Osteoblast (primary cell): ENCODE data around the gene HCFC1. TPM values are rescaled to one million over a fixed set of nuclear protein-coding genes. Genes with fewer than 3 reads are reported as not detected.

Source experiments
- DNase-seq: peaks from one replicate; pipeline ENCODE4 v3.0.0; 2011; ENCODE audit warnings: low spot score, mixed read lengths; ENCODE audit not compliant: insufficient read length; ENCODE audit errors: missing footprints
- H2AFZ ChIP-seq: 2 replicates; pipeline ENCODE4 v1.6.0; 2011; ENCODE audit warnings: mild to moderate bottlenecking, low read length
- H3K27ac ChIP-seq: 2 replicates; pipeline ENCODE4 v1.5.1; 2011; ENCODE audit warnings: mild to moderate bottlenecking, low read depth, low read length, moderate library complexity
- H3K27me3 ChIP-seq: 2 replicates; pipeline ENCODE4 v1.6.0; 2012; ENCODE audit warnings: mild to moderate bottlenecking, control low read depth, inconsistent platforms, low read length, moderate library complexity; ENCODE audit not compliant: insufficient read depth
- H3K36me3 ChIP-seq: 2 replicates; pipeline ENCODE4 v1.5.1; 2011; ENCODE audit warnings: mild to moderate bottlenecking, low read length, control low read depth, moderate library complexity; ENCODE audit not compliant: insufficient read depth
- H3K4me1 ChIP-seq: 2 replicates; pipeline ENCODE4 v1.5.1; 2011; ENCODE audit warnings: mild to moderate bottlenecking, low read length, control low read depth, moderate library complexity; ENCODE audit not compliant: insufficient read depth
- H3K4me2 ChIP-seq: 2 replicates; pipeline ENCODE4 v1.6.0; 2011; ENCODE audit warnings: mild to moderate bottlenecking, low read length; ENCODE audit not compliant: insufficient read depth
- H3K4me3 ChIP-seq: fragments of 200-600 bp; sonication (generic); 3 replicates; pipeline ENCODE4 v1.5.1; 2012; ENCODE audit warnings: mild to moderate bottlenecking, low read length, inconsistent platforms; ENCODE audit not compliant: insufficient read depth
- H3K79me2 ChIP-seq: 2 replicates; pipeline ENCODE4 v1.6.0; 2012; ENCODE audit warnings: mild to moderate bottlenecking, low read length, control low read depth, inconsistent platforms; ENCODE audit not compliant: insufficient read depth
- H3K9me3 ChIP-seq: 2 replicates; pipeline ENCODE4 v1.5.1; 2011; ENCODE audit warnings: low read depth, low read length, control low read depth
- H4K20me1 ChIP-seq: 2 replicates; pipeline ENCODE4 v1.6.0; 2012; ENCODE audit warnings: mild to moderate bottlenecking, low read length, control low read depth; ENCODE audit not compliant: insufficient read depth
- total RNA-seq: library from RNA; depleted of rRNA; stranded (reverse); fragments of >200 nt; gene quantifications from 2 replicates; pipeline ENCODE4 v1.2.3, GENCODE V29; 2012
- TF ChIP-seq, protein P1 (sequence below): IDR thresholded peaks from 2 replicates; pipeline ENCODE4 v1.5.1; 2011; ENCODE audit warnings: mild to moderate bottlenecking, low read depth, low read length, moderate library complexity; ENCODE audit errors: extremely low read depth

Gene HCFC1
- total RNA-seq, 1 donor: 24.6 TPM

DNA sequence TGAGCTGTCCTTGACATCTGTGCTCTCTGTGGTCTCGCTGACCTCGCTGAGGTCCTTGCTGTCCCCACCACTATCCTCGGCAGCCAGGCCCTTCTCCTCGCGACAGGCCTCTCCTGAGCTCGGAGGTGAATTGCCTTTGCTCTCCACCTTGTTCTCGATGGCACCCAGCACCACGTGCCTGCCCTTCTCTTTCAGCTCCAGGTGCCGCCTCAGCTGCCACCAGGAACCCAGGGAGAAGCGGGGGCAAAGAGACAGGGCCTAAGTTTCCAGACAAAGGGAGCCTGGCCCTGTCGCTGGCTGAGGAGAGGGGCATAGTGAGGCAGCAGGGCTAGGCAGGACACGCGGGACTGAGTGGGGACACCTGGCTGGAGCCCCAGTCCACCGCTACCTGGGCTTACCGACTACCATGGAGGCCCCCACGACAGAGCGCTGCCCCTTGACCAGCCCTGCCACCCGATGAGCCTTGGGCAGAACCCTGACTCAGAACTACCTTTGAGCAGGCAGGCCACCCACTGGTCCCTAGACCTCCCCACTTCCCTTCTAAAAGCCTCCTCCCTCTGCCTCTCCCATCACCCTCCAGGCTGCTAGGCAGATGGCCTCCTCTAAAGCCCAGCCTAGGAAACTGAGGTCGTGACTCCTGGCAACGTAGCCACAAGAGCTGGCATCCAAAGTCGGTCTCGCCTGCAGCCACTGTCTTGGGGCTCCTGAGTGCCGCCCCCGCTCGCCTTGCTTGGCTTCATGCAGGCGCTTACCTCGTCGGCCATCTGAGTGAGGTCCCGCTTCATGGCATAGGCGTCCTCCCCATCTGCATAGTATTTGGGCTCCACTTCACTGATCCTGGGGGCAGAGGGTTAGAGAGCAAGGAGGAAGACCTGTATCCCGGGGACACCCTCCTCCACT lies 41.4 kb downstream of the HCFC1 start:
- no peaks in the 10 kb centered on the region for H3K9me3 ChIP-seq

DNA sequence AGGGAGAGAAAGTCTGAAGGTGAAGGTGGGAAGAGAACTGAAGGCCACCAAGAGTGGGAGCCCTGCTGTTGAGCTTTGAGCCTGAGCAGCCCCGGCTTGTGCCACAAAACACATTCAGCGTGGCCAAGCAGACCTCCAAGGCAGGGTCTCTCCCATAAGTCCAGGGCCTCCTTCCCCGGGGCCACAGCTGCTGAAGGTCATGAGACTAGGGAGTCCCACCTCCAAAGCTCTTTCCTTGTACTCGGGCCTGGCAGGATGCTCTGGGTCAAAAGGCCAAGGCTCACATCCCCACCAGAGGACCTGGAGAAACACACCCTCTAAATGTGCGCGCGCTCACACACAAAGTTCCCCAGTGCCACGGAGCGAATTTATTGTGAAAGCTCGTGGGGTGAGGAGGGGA lies 42.0 kb downstream of the HCFC1 start:
- no peak overlapping the region for H3K27ac ChIP-seq
- no peak for DNase-seq
- peaks cover 22% of the 10 kb centered on the region for H3K36me3 ChIP-seq
- peaks cover 37% of the 10 kb centered on the region for H3K79me2 ChIP-seq
- no peaks in the 10 kb centered on the region for H3K9me3 ChIP-seq
- TF ChIP-seq, protein P1, sequence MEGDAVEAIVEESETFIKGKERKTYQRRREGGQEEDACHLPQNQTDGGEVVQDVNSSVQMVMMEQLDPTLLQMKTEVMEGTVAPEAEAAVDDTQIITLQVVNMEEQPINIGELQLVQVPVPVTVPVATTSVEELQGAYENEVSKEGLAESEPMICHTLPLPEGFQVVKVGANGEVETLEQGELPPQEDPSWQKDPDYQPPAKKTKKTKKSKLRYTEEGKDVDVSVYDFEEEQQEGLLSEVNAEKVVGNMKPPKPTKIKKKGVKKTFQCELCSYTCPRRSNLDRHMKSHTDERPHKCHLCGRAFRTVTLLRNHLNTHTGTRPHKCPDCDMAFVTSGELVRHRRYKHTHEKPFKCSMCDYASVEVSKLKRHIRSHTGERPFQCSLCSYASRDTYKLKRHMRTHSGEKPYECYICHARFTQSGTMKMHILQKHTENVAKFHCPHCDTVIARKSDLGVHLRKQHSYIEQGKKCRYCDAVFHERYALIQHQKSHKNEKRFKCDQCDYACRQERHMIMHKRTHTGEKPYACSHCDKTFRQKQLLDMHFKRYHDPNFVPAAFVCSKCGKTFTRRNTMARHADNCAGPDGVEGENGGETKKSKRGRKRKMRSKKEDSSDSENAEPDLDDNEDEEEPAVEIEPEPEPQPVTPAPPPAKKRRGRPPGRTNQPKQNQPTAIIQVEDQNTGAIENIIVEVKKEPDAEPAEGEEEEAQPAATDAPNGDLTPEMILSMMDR: no peak
- no peak overlapping the region for H3K4me2 ChIP-seq
- no peak overlapping the region for H2AFZ ChIP-seq
- peaks cover 6% of the 10 kb centered on the region for H3K27me3 ChIP-seq
- H4K20me1 ChIP-seq: peaks cover 46% of the 10 kb centered on the region
- H3K4me1 ChIP-seq: peaks cover 9% of the 10 kb centered on the region
- H3K4me3 ChIP-seq: no peak overlapping the region

More for the DNA sequence above, 41.4 kb downstream of the HCFC1 start:
- peaks cover 46% of the 10 kb centered on the region for H4K20me1 ChIP-seq
- peaks cover 22% of the 10 kb centered on the region for H3K36me3 ChIP-seq
- H3K79me2 ChIP-seq: peaks cover 38% of the 10 kb centered on the region
- H3K4me3 ChIP-seq: no peak overlapping the region
- TF ChIP-seq, protein P1: no peak
- peaks cover 9% of the 10 kb centered on the region for H3K4me1 ChIP-seq
- no peak overlapping the region for H2AFZ ChIP-seq
- DNase-seq: peak; percentile 84
- H3K27ac ChIP-seq: no peak overlapping the region
- H3K27me3 ChIP-seq: peaks cover 6% of the 10 kb centered on the region
- H3K4me2 ChIP-seq: no peak overlapping the region

DNA sequence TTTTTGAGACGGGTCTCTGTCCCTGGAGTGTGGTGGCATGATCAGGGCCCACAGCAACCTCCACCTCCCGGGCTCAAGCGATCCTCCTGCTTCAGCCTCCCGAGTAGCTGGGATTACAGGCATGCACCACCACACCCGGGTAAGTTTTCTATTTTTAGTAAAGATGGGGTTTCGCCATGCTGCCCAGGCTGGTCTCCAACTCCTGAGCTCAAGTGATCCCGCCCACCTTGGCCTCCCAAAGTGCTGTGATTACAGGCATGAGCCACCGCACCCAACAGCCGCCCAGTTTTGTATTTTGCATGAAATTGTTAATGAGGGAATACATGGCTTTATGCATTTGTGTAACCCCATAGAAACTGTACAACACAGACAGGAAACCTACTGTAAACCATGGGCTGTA lies 42.8 kb downstream of the HCFC1 start:
- H3K4me1 ChIP-seq: peaks cover 6% of the 10 kb centered on the region
- no peak overlapping the region for H3K27ac ChIP-seq
- H2AFZ ChIP-seq: no peak overlapping the region
- H3K9me3 ChIP-seq: no peaks in the 10 kb centered on the region
- H3K27me3 ChIP-seq: peaks cover 6% of the 10 kb centered on the region
- H4K20me1 ChIP-seq: peaks cover 40% of the 10 kb centered on the region
- peak overlapping the region; percentile 71 for H3K4me2 ChIP-seq
- TF ChIP-seq, protein P1: no peak
- H3K4me3 ChIP-seq: no peak overlapping the region
- H3K79me2 ChIP-seq: peaks cover 30% of the 10 kb centered on the region
- peaks cover 22% of the 10 kb centered on the region for H3K36me3 ChIP-seq
- DNase-seq: no peak
